ENCODE results near the gene BICRAL.

GRCh38 chr6:42777126-42777822 lies 4.6 kb upstream of the BICRAL start:
- TF ChIP-seq POLR2A (IDR thresholded peaks at IDR 0.05) (no peak), CTCF (IDR thresholded peaks at IDR 0.05) (no peak), POLR2AphosphoS5 (IDR thresholded peaks at IDR 0.05) (no peak)

Measured in breast epithelium (tissue), 3 donors.